A549 treated with AZD2906 at 1 μM for 4 hours (cell line): Measurements from ENCODE around the gene RRP12. TPM values are rescaled to one million over a fixed set of nuclear protein-coding genes. Genes with fewer than 3 reads are reported as not detected.

ENCODE experiments used
- total RNA-seq: library from RNA; stranded (reverse); fragments of 200-300 nt; extraction: Qiagen RNA extraction; gene quantifications from 5 replicates; pipeline ENCODE4 v1.2.3, GENCODE V29; 2022

RRP12 gene, protein sequence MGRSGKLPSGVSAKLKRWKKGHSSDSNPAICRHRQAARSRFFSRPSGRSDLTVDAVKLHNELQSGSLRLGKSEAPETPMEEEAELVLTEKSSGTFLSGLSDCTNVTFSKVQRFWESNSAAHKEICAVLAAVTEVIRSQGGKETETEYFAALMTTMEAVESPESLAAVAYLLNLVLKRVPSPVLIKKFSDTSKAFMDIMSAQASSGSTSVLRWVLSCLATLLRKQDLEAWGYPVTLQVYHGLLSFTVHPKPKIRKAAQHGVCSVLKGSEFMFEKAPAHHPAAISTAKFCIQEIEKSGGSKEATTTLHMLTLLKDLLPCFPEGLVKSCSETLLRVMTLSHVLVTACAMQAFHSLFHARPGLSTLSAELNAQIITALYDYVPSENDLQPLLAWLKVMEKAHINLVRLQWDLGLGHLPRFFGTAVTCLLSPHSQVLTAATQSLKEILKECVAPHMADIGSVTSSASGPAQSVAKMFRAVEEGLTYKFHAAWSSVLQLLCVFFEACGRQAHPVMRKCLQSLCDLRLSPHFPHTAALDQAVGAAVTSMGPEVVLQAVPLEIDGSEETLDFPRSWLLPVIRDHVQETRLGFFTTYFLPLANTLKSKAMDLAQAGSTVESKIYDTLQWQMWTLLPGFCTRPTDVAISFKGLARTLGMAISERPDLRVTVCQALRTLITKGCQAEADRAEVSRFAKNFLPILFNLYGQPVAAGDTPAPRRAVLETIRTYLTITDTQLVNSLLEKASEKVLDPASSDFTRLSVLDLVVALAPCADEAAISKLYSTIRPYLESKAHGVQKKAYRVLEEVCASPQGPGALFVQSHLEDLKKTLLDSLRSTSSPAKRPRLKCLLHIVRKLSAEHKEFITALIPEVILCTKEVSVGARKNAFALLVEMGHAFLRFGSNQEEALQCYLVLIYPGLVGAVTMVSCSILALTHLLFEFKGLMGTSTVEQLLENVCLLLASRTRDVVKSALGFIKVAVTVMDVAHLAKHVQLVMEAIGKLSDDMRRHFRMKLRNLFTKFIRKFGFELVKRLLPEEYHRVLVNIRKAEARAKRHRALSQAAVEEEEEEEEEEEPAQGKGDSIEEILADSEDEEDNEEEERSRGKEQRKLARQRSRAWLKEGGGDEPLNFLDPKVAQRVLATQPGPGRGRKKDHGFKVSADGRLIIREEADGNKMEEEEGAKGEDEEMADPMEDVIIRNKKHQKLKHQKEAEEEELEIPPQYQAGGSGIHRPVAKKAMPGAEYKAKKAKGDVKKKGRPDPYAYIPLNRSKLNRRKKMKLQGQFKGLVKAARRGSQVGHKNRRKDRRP (N-terminal part only)
- total RNA-seq = 50.8 to 65.1 TPM (median 52.0 TPM) in 5 replicates

DNA sequence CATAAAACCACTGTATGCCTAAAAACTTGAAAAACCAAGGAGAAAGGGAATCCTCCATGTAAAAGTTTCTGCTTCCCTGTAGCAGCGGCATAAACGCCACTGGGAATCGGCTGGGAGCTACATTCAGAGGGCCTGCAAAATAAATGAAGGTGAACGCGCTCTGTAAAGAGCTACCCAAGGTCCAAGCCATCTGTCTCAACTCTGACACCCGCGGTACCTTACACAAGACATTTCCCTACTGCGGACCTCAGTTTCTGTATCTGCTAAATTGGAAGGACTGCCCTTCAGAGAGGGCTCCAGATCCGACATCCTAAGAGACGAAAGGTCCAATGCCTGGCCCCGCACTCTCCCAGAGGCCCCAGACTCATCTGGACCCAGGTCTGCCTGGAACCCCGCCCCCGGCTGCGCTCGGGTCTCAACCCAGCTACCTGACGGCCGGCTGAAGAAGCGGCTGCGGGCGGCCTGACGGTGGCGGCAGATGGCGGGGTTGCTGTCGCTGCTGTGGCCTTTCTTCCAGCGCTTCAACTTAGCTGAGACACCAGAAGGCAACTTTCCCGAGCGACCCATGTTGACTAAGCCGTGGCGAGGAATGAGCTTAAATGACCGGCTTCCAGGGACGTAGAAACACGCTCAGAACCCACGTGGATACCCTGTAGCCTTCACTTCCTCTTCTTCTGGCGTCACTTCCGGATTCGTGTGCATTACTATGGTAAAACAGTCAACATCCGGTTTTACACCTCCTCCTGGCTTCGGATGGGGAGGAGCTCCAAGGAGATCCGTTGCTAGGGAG, at the start of gene RRP12:
Gene RRP12, minus strand, starts transcription at position 676 of the 790 bp plus-strand sequence. Its CDS starts 109 bp downstream, at position 567.

DNA sequence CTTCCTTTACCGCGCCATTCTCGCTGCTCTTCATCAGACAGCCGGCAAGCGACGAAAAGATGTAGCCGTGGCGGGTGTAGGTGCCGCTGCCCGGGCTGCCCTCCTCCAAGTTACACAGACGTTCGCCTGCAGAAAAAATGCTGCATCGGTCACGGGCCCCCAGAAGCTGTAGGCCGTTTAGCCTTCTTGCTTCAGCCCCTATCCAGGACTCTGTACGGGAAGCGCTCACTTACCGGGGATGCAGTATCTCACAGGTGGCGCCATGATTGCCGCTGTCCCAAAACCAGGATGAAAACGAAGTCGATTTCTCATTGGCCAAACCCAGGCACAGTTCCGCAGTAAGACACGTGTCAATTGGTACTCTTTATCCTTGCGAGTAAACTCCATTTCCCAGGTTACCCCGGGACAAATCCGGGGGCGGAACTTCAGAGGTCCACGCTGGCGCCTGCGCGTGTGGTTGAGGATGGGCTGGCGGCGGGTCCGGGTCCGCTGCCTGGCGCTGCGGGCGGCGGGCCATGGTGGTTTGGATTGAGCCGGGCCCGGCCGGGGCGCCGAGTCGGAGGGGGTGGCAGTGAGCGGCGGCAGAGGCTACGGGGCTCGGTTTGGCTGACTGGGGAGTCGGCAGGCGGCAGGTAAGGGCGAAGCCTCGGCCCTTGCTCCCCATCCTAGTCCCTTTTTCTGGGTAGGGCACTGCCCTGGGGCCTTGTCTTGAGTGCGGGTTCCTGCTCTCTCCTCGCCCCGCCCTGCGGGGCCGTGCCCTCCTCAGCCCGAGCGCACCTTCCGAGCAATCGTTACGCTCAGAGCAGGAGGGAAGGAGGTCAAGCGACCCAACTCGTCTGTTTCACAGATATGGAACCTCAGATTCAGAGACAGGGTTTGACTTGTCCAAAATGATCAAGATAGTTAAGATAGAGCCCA, 44.8 kb upstream of the RRP12 start, which contains the start of the genes EXOSC1 and ZDHHC16:
Gene EXOSC1, minus strand, starts transcription at position 285 of the 918 bp plus-strand sequence. Its CDS starts 21 bp downstream, at position 264.
Gene ZDHHC16, plus strand, starts transcription at position 454 of the 918 bp plus-strand sequence. CDS start 5,501 bp downstream, outside the sequence.

DNA sequence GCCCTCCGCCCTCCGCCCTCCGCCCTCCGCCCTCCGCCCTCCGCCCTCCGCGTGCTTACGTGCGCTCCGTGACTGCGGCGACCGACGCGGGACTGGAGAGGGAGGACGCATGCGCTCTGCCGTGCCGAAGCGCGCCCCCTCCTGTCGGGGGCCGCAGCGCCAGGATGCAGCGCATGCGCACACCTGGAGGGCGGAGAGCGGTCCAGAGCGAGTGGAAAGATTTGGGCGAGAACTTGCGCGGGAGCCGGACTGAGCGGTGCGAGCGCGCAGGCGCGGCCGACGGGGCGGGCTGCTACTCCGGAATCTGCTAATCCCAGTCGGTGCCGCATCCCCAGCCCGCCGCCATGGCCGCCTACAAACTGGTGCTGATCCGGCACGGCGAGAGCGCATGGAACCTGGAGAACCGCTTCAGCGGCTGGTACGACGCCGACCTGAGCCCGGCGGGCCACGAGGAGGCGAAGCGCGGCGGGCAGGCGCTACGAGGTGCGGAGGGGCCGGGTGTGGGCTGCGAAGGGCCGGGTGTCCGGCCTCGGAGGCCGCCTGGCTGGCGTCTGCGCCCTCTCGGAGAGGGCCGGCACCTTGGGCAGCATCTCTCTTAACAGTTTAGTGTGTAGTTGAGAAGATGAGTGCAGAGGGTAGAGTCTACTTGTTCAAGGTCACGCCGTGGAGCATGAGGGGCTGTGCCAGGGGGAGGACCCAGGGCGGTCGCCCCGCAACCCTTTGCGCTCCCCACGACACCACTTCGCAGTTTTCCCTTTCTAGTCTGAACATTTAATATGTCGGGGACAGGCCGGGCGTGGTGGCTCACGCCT, 25.0 kb upstream of the RRP12 start, which contains the start of gene PGAM1:
Gene PGAM1, plus strand, starts transcription at position 228 of the 812 bp plus-strand sequence. Its CDS starts 117 bp downstream, at position 345.

DNA sequence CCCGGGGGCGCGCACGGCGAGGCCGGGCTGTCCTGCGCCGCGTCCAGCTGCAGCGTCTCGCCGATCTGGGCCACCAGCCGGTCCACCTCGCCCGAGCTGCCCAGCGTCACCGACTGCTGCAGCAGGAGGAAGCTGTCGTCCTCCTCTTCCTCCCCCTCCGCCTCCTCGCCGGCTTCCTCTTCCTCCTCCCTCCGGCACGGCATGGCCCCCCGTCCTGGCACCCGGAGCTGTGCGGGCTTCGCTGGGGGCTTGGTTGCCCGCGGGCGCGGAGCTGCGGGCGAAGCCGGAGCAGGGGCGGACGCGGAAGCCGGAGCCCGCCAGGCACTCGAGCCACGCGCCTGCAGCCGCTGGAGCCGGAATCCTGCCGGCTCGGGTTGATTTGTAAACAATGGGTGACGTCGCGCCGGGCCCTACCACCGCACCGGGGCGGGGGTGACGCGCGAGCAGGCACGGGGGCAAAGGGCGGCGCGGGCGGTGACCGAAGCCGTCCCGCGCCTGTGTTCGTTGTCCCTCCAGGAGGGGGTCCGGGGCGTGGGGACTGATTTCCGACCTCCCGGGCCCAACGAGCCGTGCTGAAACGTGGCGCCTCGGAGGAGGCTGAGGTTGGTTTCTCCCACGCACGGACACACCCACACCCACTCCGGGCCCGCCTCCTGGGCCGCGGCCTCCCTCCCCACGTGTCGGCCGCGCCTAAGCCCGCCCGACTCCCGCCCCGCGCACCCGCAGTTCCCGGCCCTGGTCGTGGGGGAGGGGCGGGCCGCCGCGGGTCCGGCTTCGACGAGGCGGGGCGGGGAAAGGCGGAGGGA, 66.6 kb downstream of the RRP12 start, which contains the start of gene FRAT2:
Gene FRAT2, minus strand, starts transcription at position 360 of the 806 bp plus-strand sequence. Its CDS starts 157 bp downstream, at position 203.

DNA sequence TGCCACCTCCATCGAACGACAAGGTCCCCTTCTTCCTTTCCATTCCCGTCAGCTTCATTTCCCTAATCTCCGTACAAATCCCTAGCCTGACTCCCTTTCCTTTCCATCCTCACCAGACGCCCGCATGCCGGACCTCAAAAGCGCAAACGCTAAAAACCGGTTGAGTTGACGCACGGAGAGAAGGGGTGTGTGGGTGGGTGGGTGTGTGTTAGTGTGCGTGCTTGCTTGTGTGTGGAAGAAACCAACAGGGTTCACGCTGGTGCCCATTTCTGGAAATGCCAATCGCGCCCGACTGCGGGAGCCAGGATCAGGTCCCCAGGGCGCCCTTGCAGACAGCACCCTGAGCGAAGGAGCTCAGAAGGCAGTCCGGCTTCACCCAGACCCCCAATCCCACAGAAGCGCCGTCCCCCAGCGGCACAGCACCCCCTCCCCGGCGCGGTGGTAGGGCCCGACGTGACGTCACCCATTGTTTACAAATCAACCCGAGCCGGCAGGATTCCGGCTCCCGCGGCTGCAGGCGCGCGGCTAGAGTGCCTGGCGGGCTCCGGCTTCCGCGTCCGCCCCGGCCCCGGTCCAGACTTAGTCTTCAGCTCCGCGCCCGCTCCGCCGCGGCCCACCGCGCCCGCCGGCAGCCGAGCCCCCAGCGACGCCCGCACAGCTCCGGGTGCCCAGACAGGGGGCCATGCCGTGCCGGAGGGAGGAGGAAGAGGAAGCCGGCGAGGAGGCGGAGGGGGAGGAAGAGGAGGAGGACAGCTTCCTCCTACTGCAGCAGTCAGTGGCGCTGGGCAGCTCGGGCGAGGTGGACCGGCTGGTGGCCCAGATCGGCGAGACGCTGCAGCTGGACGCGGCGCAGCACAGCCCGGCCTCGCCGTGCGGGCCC, 82.1 kb downstream of the RRP12 start, which contains the start of gene FRAT1:
Gene FRAT1, plus strand, starts transcription at position 500 of the 880 bp plus-strand sequence. Its CDS starts 183 bp downstream, at position 683.

Other genes starting within 250 kb of the RRP12 start
- 0.02 to 0.10 TPM (median 0.07 TPM) in 5 replicates for gene SLIT1, start 215.4 kb downstream of the RRP12 start, total RNA-seq
- gene ARHGAP19, start 108.7 kb downstream of the RRP12 start, total RNA-seq = 3.9 to 5.7 TPM (median 4.9 TPM) in 5 replicates
- gene FRAT1, start 82.1 kb downstream of the RRP12 start, total RNA-seq = 1.1 to 2.4 TPM (median 2.2 TPM) in 5 replicates
- 7.1 to 10.6 TPM (median 9.9 TPM) in 5 replicates for gene FRAT2, start 66.6 kb downstream of the RRP12 start, total RNA-seq
- 601 to 635 TPM (median 616 TPM) in 5 replicates for gene PGAM1, start 24.9 kb upstream of the RRP12 start, total RNA-seq
- 51.4 to 59.8 TPM (median 54.0 TPM) in 5 replicates for gene EXOSC1, start 44.7 kb upstream of the RRP12 start, total RNA-seq
- 44.2 to 54.2 TPM (median 53.0 TPM) in 5 replicates for gene ZDHHC16, start 44.8 kb upstream of the RRP12 start, total RNA-seq
- gene MMS19, start 97.1 kb upstream of the RRP12 start, total RNA-seq = 43.0 to 50.3 TPM (median 47.0 TPM) in 5 replicates
- 16.7 to 22.3 TPM (median 21.1 TPM) in 5 replicates for gene UBTD1, start 97.6 kb upstream of the RRP12 start, total RNA-seq
- gene ANKRD2, start 171.4 kb upstream of the RRP12 start, total RNA-seq = 5.1 to 8.8 TPM (median 7.1 TPM) in 5 replicates
- 2.7 to 3.4 TPM (median 2.9 TPM) in 5 replicates for gene HOGA1, start 183.0 kb upstream of the RRP12 start, total RNA-seq
- gene C10orf62, start 188.4 kb upstream of the RRP12 start, total RNA-seq = 0.08 to 0.17 TPM (median 0.09 TPM) in 5 replicates
- 6.6 to 8.0 TPM (median 7.5 TPM) in 5 replicates for gene MORN4, start 232.2 kb upstream of the RRP12 start, total RNA-seq
- 20.7 to 24.1 TPM (median 22.4 TPM) in 5 replicates for gene PI4K2A, start 239.3 kb upstream of the RRP12 start, total RNA-seq